Measurements from ENCODE around the gene FAF1.

- TF ChIP-seq EZH2phosphoT487 (IDR thresholded peaks at IDR 0.05; ENCODE audit: insufficient read depth, low read depth), result no peak
- no peak for TF ChIP-seq EZH2 (IDR thresholded peaks at IDR 0.05; ENCODE audit: insufficient read depth, poor library complexity, severe bottlenecking)
Observed at GRCh38 chr1:50902419-50902818, 57.6 kb downstream of the FAF1 start.

Measured in GM23248 (cell line).